GM11168 (cell line): ENCODE measurements around the gene CPE.

ENCODE experiments used
- in situ Hi-C: fragments of 300-500 bp; cut with MboI; formaldehyde crosslinking; loops from one replicate; pipeline ENCODE4 v1.12.0; 2022; ENCODE audit warnings: low sequenced_read_pairs; ENCODE audit not compliant: unreplicated experiment

The CPE gene

DNA sequence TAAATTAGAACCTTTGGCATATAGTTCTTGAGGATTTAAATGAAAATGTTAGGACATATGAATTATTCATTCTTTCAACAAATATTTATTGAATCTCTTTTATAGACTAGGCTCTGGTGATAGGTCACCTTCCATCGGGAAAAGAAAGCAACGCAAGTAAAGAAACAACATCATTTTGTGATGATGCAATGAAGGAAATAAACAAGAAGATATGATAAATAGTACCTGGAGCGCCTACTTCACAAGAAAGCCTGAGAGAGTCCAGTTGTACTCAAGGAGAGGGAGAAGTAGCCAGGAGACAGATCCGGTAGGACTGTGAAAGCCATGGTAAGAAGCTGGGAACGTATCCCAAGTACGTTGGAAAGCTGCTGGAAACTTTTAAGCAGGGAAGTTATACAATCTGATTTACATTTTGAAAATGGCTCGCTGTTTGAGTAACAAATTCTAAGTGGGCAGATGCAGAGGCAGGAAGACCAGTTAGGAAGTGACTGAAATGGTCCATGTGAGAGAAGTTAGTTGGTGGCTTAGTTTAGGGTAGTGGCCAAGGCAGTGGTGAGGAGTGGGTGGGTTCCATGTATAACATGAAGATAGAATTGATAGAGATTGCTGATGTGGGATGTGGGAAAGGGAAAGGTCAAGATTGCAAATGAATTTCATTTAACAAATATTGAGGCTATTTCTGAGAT lies 17.7 kb upstream of the CPE start:
- in situ Hi-C loops, result no loop called here

DNA sequence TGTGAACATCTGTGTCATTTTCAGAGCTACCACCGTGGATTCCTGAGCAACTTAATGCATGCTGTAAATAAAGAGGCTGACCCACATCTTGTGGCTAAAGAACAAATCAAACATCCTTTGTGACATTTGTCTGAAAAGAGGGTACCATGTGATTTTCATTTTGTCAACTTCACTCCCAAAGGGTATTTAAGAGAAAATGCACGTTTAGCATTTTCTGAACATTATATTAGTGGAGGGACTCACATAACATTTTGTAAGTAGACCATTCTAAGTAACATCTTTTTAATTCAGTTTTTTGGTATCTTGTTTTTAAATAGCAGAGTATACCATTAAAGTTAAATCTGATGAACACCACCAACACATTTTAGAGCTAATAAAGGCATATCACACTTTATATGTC lies 17.0 kb upstream of the CPE start:
- in situ Hi-C loops, result no loop called here

DNA sequence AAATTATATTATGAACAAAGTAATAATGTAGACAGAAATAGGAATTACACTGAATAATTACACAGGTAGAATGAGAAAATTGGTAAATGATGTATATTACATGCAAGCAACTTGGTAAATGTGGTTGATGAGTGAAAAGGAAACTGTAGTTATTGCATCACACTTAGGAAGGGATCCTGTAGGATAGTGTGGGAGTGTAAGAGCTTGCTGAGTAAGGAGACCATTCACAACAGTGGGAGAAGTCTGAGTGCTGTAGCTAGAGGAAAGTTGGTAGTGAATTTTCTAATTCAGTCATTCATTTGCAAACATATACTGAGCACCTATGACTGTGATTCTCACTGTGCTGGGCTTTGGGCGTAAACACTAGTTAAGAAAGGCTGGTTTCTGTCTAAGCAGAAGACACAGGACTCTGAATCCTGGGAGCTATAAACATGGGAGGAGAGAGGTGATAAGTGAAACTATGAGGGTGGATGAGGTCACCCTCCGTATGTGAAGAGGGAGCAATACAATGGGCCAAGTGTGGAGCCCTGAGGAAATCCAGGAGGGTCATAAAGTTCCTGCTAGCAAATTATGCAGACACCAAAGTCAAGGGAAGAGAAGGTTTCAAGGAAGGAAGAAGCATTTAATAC lies 14.2 kb upstream of the CPE start:
- in situ Hi-C loops, result no loop called here

- in situ Hi-C loops, result no loop called here
These were observed 11.8 kb upstream of the CPE start for GRCh38 chr4:165367040-165367439.

DNA sequence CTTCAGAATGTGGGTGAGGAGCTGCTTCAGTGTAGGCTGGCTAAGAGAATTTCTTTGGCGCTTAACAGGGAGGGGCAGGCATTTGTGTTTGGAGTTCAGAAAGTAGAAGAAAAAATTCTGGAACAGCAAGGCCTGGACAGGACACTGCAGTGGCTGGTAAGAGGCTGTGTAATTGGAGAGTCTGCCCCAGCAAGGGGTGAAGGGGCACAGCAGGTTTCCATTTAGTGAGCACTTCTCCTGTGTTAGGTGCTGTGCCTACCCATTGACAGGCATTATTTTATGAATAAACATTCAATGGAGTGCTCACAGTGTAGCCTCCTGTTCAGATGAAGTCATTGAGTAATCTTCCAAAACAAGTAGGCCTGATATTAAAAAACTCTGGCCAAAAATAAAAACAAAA lies 10.7 kb upstream of the CPE start:
- in situ Hi-C loops, result no loop called here

DNA sequence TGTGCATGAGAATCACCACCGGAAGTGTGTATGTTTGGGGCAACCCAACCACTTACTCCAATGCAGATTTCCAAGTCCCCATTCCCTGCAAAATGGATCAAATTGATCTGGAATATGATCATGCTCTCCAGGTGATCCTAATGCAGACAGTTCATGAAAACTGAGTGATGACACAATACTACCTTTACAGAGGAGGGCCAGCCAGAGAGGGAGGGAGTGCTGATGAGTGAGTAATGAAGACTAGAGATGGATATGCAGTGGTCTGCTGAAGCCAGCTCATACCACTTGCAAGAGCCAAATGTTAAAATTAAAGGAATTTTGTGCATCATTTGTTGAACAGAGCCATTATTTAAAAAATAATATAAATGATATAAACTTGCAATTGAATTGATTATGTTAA lies 10.2 kb upstream of the CPE start:
- in situ Hi-C loops, result no loop called here

DNA sequence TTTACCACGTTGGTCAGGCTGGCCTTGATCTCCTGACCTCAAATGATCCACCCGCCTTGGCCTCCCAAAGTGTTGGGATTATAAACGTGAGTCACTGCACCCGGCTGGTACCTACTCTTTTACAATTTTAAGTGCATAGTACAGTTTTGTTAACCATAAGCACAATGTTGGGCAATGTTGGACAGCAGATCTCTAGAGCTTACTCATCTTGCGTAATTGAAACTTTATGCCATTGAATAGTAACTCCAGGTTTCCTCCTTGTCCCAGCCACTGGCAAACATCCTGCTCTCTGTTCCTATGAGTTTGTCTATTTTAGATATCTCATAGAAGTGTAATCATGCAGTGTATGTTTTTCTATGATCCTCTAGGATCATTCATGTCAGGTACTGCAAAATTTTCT lies 9.3 kb upstream of the CPE start:
- in situ Hi-C loops, result no loop called here

DNA sequence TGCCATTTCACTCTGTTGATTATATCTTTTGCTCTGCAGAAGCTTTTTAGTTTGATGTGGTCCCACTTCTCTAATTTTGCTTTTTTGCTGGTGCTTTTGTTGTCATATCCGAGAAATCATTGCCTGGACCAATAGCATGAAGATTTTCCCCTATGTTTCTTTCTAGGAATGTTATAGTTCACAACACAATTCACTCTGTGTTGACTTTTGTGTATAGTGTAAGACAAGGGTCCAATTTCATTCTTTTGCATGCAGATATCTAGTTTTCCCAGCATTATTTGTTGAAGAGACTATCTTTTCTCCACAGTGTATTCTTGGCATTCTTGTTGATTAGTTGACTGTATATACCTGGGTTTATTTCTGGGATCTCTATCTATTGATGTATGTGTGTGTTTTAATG lies 8.3 kb upstream of the CPE start:
- in situ Hi-C loops, result no loop called here

GRCh38 chr4:165375465-165375864 lies 3.3 kb upstream of the CPE start:
- in situ Hi-C loops, result no loop called here

DNA sequence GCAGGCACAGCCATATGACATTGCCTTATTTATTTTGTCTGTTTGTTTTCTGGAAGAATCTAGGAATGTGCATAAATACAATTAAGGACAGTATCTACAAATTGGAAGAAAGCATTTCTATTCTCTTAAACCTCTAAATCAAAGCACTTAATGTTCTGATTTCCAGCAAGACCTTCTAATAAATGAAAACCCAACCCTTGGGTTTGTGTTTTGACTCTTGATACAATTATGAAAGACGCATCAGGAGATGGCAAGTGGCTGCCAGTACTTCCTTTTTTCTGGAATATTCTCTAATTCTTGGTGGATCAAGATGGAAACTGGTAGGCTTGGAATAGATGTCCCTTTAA lies 437 bp upstream of the CPE start:
- in situ Hi-C loops, result no loop called here

DNA sequence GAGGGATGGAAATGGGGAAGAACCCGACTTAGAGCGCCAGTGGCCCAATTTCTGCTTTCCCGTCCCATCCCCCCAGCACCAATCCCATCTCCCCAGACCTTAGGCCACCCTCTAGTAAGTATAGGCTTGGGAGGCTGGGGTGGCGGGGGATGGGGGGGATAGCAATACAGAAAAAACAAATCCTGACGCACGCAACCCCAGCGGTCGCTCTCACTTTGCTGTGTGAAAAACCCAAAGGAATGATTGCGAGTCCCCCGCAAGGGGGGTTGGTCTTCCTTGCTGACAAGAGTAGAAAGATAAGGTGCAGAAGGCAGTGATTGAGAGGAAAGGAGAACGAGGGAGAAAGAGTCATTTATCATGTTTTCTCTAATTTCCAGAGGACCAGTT lies 863 bp downstream of the CPE start:
- in situ Hi-C loops, result no loop called here

GRCh38 chr4:165380805-165381204 lies 2.0 kb downstream of the CPE start:
- in situ Hi-C loops, result no loop called here

DNA sequence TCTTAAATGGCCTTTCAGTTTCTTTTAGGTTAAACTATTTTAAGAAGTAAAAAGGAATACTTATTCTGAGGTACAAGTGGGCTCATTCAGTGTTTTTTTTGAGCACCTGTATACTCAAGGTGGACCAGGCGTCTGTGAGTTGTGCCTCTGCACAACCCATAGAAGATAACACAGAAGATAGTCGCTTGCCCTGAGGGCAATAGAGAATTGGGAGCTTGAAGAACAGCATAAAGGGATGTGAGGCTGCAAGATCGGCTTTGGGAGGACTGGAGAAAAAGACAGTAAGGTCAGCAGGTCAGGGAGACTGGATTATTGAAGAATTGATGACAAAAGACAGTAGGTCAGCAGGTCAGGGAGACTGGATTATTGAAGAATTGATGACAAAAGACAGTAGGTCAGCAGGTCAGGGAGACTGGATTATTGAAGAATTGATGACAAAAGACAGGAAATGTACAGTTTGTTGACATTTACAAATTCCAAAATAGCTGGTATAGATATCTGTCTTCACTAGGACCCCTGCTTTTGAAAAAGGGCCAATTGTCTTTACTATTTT lies 3.1 kb downstream of the CPE start:
- in situ Hi-C loops, result no loop called here

GRCh38 chr4:165382640-165383039 lies 3.8 kb downstream of the CPE start:
- in situ Hi-C loops, result no loop called here

- in situ Hi-C loops, result no loop called here
These were observed 4.8 kb downstream of the CPE start for GRCh38 chr4:165383591-165384073.

DNA sequence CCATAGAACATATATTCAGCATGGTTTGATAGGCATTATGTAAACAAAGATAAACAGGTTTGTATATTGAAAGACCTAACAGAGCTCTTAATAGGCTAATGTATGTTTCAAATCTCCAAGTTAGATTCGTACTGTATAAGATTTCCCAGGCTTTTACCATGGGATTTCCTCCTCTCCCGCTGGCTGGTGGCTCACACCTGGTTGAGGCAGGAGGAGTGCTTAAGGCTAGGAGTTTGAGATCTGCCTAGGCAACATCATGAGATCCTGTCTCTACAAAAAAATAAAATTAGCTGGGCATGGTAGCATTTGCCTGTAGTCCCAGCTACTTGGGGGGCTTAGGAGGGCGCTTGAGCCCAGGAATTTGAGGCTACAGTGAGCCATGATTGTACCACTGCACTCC lies 5.4 kb downstream of the CPE start:
- in situ Hi-C loops, result no loop called here

DNA sequence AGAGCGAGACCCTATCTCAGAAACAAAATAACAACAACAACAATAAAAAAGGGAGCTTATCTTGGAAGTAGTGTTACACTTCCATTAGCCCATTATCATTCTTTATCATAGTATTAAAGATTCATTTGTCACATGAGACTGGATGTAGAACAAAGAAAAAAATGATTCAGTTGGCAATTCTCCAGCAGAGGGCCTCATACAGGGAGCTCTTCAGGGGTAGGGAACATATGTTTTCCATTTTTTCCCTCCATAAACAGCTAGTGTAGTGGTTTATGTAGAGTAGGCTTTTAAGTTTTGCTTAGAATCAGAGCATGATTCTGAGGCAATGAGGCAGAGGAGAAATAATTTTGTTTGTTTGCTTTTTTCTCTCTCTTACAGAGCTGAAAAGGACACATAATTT lies 5.8 kb downstream of the CPE start:
- in situ Hi-C loops, result no loop called here

DNA sequence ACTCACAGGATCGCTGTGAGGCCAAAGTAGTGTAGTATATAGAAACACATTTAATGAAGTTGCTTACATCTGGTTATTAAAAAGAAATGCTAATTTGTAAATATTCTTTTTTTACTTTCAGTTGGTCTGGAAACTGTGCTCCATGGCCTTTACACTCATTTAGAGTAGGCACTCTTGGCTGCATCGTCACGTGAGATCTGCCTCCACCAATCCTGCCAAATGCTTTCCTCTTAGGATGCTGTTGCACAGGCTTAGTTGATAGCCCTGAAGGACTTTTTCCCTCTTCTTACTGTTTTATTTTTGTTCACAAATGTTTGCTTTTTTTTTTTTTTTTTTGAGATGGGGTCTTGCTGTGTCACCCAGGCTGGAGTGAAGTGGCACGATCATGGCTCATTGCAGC lies 6.3 kb downstream of the CPE start:
- in situ Hi-C loops, result no loop called here

GRCh38 chr4:165386328-165386727 lies 7.5 kb downstream of the CPE start:
- in situ Hi-C loops, result no loop called here

GRCh38 chr4:165388756-165389155 lies 9.9 kb downstream of the CPE start:
- in situ Hi-C loops, result no loop called here

DNA sequence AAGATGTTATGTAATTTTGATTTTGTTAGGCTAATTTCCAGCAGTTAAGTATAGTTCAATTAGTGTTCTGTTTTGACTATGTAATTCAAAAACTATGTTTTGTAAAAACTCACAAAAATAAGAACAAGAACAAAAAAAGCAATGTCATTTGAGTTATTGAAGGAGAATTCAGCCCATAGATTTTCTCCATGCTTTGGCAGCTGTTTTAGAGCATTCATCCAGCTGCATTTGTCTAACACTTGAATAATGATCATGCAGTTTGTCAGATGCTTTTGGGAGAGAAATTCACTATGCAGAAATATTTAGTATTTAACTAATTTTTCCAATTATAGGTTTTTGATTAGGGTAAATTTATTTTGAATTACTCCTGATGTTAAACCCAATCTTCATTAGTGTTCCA lies 14.2 kb downstream of the CPE start:
- in situ Hi-C loops, result no loop called here

DNA sequence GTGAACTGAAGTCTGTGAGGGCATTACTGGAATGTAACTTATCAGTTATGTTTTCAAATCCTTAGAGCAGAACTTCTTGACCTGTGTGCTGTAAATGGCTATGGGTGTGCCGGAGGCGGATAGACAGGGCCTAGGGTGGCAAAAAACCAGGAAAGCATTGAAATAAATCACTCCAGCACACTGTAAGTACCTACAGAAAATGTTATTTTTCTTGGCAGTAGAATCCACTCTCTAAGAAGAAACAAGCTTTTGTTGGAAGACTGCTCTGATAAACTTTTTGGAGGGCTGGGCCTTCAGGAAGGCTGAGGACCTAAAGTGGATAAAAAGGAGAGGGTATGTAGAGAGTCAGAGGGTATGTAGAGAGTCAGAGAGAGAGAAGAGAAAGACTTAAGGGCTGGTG lies 14.9 kb downstream of the CPE start:
- in situ Hi-C loops, result no loop called here
